ENCODE results near the gene KCNJ10. TPM values are rescaled to one million over a fixed set of nuclear protein-coding genes. Genes with fewer than 3 reads are reported as not detected.
A peak's percentile ranks its signal among the peaks of the same experiment; 100 is the strongest.

KCNJ10 gene
- total RNA-seq, 1 experiment from 2014 or later, result not detected

GRCh38 chr1:160085686-160086455 lies 15.9 kb upstream of the KCNJ10 start:
- DNase-seq (ENCODE audit: extremely low read depth, low read depth), result peak; percentile 78

DNA sequence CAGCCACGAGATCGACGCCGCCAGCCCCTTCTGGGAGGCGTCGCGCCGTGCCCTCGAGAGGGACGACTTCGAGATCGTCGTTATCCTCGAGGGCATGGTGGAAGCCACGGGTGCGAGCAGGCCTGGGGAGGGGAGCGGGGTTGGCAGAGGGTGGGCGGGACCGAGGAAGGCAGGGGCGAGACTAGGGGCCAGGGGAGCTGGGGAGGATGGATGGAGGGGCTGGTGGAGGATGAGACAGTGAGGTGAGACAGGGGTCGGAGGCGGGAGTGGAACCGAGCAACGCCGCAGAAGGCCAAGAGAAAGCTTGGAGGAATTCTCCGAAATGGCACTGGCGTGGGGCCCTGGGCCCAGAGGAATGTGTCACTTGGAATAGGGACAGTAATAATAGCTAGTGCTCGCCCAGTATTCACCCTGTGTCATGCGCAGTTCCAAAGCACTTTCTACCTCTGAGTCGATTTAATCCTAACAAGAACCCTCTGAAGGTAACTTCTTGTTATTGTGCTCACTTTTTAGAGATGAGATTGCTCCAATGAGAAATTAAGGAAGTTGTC lies 14.9 kb upstream of the KCNJ10 start:
- DNase-seq (ENCODE audit: extremely low read depth, low read depth), result no peak

- peak; percentile 42 for DNase-seq (ENCODE audit: extremely low read depth, low read depth)
Observed at GRCh38 chr1:160083968-160084770, 14.2 kb upstream of the KCNJ10 start.

DNA sequence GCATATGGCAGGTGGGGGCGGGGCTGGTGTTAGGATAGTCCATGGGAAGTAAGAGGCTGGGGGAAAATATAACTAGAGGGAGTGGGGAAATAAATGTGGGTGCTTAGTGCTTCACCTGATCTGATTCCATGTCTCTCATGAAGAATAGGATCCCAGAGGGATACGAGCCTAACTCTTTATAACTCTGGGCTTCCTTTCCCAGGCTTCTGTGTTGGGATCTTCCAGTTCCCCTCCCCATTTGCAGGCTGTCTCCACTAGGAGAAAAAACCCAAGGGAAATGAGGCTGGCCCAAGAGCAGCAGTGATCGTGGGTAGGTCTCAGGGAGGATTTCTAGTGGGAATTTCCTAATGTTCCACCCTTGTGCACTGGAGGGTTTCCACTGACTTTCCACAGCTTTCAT lies 13.0 kb upstream of the KCNJ10 start:
- DNase-seq (ENCODE audit: extremely low read depth, low read depth), result no peak

DNA sequence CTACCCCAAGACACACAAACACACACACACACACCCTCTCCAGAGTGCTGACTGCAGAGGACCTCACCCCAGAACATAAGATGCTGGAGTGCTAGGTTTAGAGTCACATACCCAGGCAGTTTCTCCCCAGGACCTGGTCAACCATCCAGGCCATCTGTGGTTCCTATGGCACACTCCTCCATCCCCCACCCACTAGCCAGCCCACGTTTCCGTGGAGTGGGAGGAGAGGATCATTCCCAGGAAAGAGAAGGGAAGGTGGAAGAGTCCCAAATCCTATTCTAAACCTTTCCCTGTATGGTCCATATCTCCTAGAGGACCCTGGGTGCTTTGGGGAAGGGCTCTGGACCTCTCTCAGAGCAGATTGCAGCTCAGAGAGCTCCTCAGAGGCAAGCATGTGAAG lies 12.5 kb upstream of the KCNJ10 start:
- no peak for DNase-seq (ENCODE audit: extremely low read depth, low read depth)

DNA sequence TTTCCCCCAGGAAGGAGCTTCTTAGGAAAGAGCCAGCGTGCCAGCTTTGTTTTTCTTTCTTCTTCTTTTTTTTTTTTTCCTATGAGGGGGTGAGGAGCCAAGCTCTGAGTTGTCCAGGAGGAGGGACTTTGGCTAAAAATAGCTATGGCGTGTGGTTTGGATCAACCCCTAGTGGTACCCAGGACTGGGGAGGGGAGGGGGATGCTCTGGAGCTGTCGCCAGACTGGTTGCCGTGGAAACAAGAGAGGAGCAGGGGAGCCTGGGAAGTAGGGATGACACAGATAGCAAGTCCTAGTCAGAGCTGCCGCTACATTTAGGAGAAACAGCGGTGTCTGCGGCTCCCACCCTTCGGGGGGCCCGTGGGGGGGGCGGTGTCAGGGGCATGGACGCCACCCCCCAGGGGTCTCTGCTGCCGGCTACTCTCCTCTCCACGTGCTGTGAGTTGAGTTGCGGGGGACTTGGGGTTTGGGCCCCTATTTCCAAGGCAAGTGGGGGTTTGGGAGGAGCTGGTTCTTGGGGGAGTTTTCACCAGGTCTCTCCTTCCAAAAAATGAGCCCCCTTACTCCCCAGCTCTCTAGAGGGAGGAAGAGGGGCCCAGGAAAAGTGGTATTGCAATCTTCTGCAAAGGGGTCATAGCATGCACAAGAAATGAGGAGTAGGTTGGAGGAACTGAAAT lies 11.4 kb upstream of the KCNJ10 start, which contains the start of gene KCNJ9:
KCNJ9 (plus strand) TSS at position 278 of the 676 bp plus-strand sequence. CDS start 2,493 bp downstream, outside the sequence.
- DNase-seq (ENCODE audit: extremely low read depth, low read depth), result no peak

- no peak for DNase-seq (ENCODE audit: extremely low read depth, low read depth)
Observed at GRCh38 chr1:160080381-160081100, 10.6 kb upstream of the KCNJ10 start.

DNA sequence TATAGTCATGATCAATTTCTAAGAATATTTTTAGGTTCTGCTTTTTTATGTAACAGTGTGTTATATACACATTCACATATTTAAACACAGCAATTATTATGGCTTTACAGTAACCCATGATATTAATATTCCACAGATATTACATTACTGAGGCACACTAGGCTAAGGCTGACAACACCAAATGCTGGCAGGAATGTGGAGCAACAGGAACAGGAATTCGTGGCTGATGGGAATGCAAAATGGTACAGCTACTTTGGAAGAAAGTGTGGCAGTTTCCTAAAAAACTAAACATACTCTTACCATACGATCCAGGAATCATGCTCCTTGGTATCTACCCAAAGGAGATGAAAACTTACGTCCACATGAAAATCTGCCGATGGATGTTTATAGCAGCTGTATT lies 9.5 kb upstream of the KCNJ10 start:
- no peak for DNase-seq (ENCODE audit: extremely low read depth, low read depth)

DNA sequence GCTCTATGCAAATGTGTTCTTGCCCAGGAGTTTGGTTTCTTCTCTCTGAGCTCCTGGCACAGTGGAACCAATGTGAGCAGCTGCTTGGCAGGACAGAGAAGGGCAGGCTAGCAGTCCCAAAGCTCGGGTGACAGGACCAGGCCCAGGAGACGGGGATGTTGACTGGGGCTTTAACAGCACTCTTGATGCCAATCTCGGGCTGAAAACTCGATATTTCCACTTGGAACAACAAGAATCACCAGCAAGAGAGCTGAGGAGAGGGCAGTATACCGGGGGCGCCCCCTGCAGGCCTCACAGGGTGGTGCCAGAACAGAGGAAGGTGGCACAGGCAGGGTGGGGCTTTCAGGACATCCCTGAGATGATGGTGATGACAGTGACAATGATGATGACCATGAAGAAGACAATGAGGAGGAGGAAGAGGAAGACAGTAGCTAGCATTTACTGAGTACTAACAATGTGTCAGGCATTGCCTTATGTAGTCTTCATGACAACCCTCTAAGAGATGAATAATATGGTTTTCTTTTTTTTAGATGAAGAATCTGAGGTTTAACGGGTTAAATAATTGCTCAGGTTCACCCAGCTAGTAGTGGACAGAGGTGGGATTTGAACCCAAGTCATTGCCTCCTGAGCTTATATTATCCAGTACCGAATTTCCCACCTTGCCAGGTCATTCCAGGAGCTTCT lies 8.7 kb upstream of the KCNJ10 start:
- peak; percentile 42 for DNase-seq (ENCODE audit: extremely low read depth, low read depth)

DNA sequence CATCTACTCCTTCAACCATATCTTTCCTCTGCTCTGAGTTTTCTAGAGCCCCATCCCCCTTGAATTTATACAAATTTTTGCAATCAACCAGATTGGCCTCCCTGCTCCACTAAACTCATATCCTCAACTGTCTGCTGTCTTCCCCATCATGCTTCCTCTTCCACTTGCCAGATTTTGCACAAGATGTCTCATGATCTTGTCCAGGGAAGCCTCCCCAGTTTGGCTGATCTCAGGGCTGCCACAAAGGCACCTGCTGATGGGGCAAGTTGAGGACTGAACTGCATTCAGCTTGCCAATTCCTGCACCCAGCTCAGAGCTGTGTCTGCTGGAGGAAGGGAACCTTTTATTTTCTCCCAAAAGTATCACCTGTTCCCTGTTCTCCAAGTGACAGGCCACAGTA lies 7.5 kb upstream of the KCNJ10 start:
- no peak for DNase-seq (ENCODE audit: extremely low read depth, low read depth)

- no peak for DNase-seq (ENCODE audit: extremely low read depth, low read depth)
Observed at GRCh38 chr1:160076295-160076694, 6.3 kb upstream of the KCNJ10 start.

DNA sequence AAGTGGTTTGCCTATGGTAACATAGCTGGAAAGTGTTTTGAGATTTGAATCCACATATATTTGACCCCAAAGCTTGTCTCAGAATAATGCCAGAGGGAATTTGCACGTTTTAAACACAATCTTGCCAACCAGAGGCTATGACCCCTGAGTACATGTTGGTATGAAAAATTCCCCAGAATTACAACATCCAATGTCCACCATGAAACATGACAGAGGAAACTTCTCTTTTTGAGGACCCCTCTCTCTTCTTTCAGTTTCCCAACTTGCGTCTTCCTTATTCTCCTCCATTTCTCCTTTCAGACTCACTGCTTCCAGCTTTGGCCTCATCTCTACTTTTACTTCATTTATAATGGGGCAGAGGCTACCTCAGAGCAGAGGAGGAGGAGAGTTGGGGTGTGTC lies 5.9 kb upstream of the KCNJ10 start:
- DNase-seq (ENCODE audit: extremely low read depth, low read depth), result no peak

- no peak for DNase-seq (ENCODE audit: extremely low read depth, low read depth)
Observed at GRCh38 chr1:160074865-160075264, 4.9 kb upstream of the KCNJ10 start.

DNA sequence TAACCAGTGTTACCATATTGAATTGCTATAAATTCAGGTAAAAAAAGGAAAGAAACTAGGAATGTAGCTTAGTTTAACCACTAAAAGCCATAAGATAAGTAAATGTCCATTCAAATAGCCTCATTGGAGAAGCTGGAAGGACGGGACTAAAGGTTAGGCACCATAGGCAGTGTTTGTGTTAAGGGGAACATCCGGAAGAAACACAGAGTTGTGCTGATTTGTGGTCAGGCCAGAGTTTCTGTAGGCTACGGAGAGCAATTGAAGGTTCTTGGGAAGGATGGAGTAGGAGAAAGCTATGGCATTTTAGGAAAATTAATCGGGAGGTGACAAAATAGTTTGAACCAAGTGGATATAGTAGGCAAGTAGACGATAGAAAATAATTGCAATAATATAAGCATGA lies 1.3 kb upstream of the KCNJ10 start:
- DNase-seq (ENCODE audit: extremely low read depth, low read depth), result no peak

GRCh38 chr1:160070243-160071163 lies 543 bp upstream of the KCNJ10 start:
- DNase-seq (ENCODE audit: extremely low read depth, low read depth), result peak; percentile 15

DNA sequence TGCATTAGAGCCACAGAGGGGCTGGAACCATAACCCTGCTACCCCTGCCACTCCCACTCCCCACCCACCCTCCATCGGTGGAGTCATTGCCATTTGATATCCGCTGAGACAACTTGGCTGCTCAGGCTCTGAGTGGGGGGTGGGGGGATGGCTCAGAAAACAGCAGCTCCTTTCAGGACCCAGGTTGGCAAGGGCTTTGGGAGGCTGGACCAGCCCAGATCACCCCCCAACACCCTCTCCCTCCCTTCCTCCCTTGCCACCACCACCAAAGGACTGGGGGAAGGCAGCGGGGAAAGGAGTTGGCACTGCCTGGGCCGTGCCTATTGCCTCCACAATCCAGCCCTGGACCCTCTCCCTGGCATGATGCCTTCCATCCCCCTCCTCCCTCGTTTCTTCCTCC lies 1.7 kb downstream of the KCNJ10 start:
- DNase-seq (ENCODE audit: extremely low read depth, low read depth), result no peak

- DNase-seq (ENCODE audit: extremely low read depth, low read depth), result no peak
Observed at GRCh38 chr1:160066829-160067745, 2.9 kb downstream of the KCNJ10 start.

GRCh38 chr1:160064746-160065145 lies 5.2 kb downstream of the KCNJ10 start:
- no peak for DNase-seq (ENCODE audit: extremely low read depth, low read depth)
